GM23338 (cell line): ENCODE measurements around the gene KLHDC7B.

Source experiments
- CREB1 ChIP-seq: fragments of 250-450 bp; sonication (Bioruptor Pico); IDR thresholded peaks from 2 replicates; pipeline ENCODE4 v1.5.0; 2020; ENCODE audit warnings: low read depth, mild to moderate bottlenecking, moderate library complexity
- EZH2 ChIP-seq: fragments of 200-600 bp; sonication (generic); IDR thresholded peaks from one replicate; pipeline ENCODE4 v1.8.0; 2017; ENCODE audit warnings: antibody characterized with exemption, mild to moderate bottlenecking, low read depth; ENCODE audit not compliant: unreplicated experiment
- EZH2phosphoT487 ChIP-seq: fragments of 200-600 bp; sonication (generic); IDR thresholded peaks from one replicate; pipeline ENCODE4 v1.8.1; 2018; ENCODE audit warnings: antibody characterized with exemption; ENCODE audit not compliant: unreplicated experiment
- TF ChIP-seq, protein P1 (sequence below), 2 experiments: fragments of 200-600 bp in 1 of 2; sonication (generic) in 1 of 2; conservative IDR thresholded peaks; 2 replicates each; pipeline versions ENCODE4 v1.5.1 to v1.6.1; 2016 to 2017; ENCODE audit warnings: antibody characterized with exemption in 2 of 2, low read depth in 2 of 2, mild to moderate bottlenecking in 2 of 2, moderate library complexity in 1 of 2

DNA sequence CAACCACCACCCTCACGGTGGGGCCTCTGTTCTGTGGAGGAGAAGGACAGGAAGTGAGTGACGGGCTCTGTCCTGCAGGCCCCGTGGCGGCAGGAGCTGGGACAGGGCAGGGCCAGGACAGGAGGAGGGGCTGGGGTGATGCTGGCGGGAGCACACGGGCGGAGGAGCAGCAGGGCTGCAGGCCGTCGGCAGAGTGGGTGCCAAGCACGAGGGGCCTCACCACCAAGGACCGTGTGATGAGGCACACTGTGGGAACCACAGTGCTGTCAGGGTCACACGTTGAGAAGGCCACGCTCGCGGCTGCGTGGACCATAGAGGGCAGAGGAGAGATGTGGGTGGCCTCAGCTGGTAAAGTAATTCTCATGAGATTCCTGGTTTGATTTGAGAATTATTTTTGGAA lies 28.8 kb upstream of the KLHDC7B start:
- TF ChIP-seq, protein P1, sequence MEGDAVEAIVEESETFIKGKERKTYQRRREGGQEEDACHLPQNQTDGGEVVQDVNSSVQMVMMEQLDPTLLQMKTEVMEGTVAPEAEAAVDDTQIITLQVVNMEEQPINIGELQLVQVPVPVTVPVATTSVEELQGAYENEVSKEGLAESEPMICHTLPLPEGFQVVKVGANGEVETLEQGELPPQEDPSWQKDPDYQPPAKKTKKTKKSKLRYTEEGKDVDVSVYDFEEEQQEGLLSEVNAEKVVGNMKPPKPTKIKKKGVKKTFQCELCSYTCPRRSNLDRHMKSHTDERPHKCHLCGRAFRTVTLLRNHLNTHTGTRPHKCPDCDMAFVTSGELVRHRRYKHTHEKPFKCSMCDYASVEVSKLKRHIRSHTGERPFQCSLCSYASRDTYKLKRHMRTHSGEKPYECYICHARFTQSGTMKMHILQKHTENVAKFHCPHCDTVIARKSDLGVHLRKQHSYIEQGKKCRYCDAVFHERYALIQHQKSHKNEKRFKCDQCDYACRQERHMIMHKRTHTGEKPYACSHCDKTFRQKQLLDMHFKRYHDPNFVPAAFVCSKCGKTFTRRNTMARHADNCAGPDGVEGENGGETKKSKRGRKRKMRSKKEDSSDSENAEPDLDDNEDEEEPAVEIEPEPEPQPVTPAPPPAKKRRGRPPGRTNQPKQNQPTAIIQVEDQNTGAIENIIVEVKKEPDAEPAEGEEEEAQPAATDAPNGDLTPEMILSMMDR (conservative IDR thresholded peaks at IDR 0.05; ENCODE audit: low read depth in 2 of 2) = no peak
- no peak for TF ChIP-seq CREB1 (CRISPR knock-in tag)
- TF ChIP-seq EZH2 = no peak
- no peak for TF ChIP-seq EZH2phosphoT487
